Limb (tissue), 2 donors: ENCODE measurements around the gene AKAP1.

Experiments used
- DNase-seq, 2 donors: peaks; one replicate each; pipeline ENCODE4 v3.0.0-alpha.2; 2016; ENCODE audit errors: extremely low spot score in 2 of 2

Gene AKAP1

GRCh38 chr17:57084802-57085447 is at the start of gene AKAP1:
Gene AKAP1 (plus strand): TSS chr17:57085246. CDS start chr17:57105465, 20,219 bp downstream.
- DNase-seq, result peak; percentile 95 to 97

GRCh38 chr17:57035971-57036481 is 49.0 kb upstream of the AKAP1 start:
- no peak for DNase-seq

GRCh38 chr17:57037411-57037810 is 47.6 kb upstream of the AKAP1 start:
- DNase-seq, result no peak

- DNase-seq, result no peak
Measured at GRCh38 chr17:57038486-57038885, 46.6 kb upstream of the AKAP1 start.

- no peak for DNase-seq
Measured at GRCh38 chr17:57040571-57040970, 44.5 kb upstream of the AKAP1 start.

GRCh38 chr17:57043276-57043675 is 41.8 kb upstream of the AKAP1 start:
- no peak for DNase-seq

- DNase-seq, result peak in 1 of 2 donors; percentile 34
Measured at GRCh38 chr17:57044976-57045867, 39.8 kb upstream of the AKAP1 start.

GRCh38 chr17:57045868-57046704 is 39.0 kb upstream of the AKAP1 start:
- DNase-seq, result peak; percentile 20 to 65

- DNase-seq, result no peak
Measured at GRCh38 chr17:57046749-57047148, 38.3 kb upstream of the AKAP1 start.

- DNase-seq, result no peak
Measured at GRCh38 chr17:57048096-57048495, 37.0 kb upstream of the AKAP1 start.

GRCh38 chr17:57050306-57050705 is 34.7 kb upstream of the AKAP1 start:
- no peak for DNase-seq

GRCh38 chr17:57051886-57052361 is 33.1 kb upstream of the AKAP1 start:
- DNase-seq, result no peak

GRCh38 chr17:57062865-57063264 is 22.2 kb upstream of the AKAP1 start:
- no peak for DNase-seq

GRCh38 chr17:57067162-57067561 is 17.9 kb upstream of the AKAP1 start:
- DNase-seq, result no peak

- DNase-seq, result no peak
Measured at GRCh38 chr17:57067781-57068180, 17.3 kb upstream of the AKAP1 start.

GRCh38 chr17:57068222-57068658 is 16.8 kb upstream of the AKAP1 start:
- DNase-seq, result no peak

- no peak for DNase-seq
Measured at GRCh38 chr17:57068707-57069106, 16.3 kb upstream of the AKAP1 start.

GRCh38 chr17:57071991-57072944 is 12.8 kb upstream of the AKAP1 start:
- DNase-seq, result no peak

- DNase-seq, result no peak
Measured at GRCh38 chr17:57073626-57074025, 11.4 kb upstream of the AKAP1 start.

- no peak for DNase-seq
Measured at GRCh38 chr17:57075193-57075592, 9.9 kb upstream of the AKAP1 start.
